IPS-11a (cell line): ENCODE data around the gene OSBPL2.

Source experiments
- H3K4me3 ChIP-seq: one replicate; pipeline ENCODE4 v1.5.1; 2013; ENCODE audit warnings: low read depth, low read length, control low read depth

Gene OSBPL2

DNA sequence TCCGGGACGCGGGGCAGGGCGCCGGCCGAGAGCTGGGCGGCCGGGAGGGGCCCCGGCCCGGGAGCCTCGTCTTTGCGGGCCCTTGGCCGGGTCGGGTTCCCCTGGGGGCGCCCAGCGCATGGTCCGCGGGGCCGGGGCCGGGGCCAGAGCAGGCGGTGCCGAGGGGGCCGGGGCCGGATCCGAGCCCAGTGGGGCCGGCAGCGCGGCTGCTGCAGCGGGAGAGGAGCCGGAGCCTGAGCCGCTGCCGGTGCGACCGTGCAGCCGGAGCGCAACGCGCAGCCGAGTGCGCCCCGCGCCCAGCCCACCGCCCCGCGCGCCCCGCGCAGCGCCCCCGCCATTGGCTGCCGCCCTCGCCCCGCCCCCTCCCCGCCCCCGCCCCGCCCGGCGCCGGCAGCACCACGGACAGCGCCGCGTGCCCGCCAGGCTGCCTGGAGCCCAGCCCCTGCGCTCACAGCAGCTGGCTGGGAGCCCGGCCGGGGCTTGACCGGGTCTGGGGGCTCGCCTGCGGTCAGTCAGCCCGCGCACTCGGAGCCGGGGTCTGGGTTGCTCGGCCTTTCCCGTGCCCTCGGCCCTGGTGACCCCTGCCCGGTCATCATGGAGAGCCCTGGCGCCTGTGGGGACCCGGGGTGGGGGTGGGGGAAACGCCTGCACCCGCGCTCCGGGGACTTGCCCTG, 18.2 kb upstream of the OSBPL2 start, which contains the start of gene HRH3:
Gene HRH3 (minus strand): TSS at position 287 of the 674 bp plus-strand sequence. CDS start 308 bp downstream, outside the sequence.
- H3K4me3 ChIP-seq, result peak within 1 kb of the TSS; percentile 37

DNA sequence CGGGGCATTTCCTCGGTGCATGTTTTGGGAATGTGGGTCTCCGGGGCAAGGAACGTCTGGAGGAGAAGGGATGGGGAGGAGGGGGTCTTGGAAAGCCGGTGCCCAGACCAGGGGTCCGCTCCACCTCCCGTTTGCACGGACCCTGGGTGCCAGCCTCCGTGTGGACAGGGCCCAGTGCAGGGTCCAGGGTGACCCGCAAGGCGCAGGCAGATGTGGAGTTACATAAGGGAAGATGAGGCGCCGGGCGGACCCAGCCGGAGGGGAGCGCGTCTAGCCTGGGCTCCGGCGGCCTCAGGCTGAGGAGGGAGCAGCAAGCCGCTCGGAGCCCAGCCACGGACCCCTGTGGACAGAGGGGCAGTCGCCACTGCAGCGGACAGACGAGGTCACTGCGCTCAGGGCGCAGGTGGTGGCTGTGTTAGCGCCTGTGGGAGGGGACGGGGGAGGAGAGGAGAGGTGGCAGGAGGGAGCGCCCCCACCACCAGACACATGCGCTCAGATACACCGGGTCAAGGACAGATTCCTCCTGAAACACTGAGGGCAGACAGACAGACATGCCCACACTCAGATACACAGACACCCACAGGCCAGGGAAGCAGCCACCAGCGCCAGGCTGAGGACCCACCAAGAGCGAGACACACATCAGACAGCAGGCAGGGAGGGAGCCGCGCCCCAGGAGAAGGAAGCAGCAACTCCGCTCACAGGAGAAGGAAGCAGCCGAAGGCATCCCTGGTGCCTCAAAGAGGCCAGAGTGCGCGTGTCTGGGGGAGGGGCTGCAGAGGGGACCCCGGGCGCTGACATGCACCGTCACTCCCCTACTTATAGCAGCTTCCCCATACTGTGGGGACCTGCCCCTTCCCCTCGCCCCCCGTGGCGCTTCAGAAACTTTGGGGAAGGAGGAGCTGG, 17.4 kb upstream of the OSBPL2 start:
- H3K4me3 ChIP-seq, result peak overlapping the region; percentile 28

DNA sequence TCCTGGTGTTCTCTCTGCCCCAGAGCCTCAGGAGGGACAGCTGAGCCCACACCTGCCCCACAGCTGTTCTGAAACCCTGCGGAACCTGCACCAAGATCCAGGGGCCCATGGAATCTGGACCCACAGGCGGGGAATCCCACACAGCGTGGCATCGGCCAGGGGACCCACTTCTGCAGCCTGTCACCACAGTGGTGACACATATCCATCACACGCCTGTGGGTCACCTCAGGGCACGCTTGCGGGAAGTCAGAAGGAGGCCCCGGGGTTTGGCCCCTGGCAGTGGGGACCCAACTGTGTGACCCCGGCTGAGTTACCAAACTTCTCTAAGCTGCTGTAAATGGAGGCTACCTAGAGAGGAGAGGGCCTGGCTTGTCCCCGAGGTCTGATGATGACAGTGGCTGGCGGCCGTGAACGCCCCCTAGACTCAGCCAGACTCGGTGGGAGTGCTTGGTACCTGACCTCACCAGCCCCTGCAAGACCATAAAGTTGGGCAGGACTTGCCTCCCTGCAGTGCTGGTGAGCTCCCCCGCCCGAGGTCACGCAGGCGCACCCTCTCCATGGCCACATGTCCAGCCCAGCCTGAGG, 16.0 kb upstream of the OSBPL2 start:
- H3K4me3 ChIP-seq, result no peak overlapping the region

DNA sequence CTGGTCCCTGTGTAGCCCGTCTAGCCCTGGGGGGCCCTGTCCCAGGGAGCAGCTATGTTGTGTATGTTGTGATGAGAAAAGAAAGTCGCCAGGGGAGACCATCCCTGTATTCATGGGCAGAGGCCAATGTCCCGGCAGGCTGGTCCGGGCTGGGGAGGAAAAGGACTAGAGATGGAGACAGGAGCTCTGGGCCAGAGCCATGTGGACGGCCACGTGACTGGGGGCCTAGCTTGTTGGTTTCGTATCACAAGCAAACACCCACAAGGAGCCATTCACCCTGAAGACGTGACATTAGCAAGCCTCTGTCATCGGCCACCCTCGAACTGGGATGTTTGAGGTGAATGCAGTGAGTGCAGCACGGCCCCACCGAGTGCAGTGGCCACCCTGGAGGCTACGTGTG, 15.3 kb upstream of the OSBPL2 start:
- H3K4me3 ChIP-seq, result no peak overlapping the region

DNA sequence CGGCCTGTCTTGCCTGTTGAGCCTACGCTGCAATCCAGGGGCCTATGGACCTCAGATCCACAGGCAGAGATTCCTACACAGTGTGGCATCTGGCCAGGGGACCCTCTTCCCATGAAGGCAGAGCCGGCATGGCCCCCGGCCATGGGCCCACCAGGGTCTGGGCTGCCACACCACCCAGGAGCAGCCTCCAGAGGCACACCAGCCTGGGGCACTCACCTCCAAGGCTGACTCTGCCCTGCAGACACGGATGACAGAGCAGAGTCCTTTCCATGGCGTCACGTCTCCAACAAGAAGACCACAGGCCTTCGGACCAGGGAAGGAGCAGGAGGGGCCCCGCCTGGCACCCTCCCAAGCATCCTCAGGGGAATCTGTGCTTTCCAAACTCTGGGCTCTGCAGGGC, 14.8 kb upstream of the OSBPL2 start:
- no peak overlapping the region for H3K4me3 ChIP-seq

DNA sequence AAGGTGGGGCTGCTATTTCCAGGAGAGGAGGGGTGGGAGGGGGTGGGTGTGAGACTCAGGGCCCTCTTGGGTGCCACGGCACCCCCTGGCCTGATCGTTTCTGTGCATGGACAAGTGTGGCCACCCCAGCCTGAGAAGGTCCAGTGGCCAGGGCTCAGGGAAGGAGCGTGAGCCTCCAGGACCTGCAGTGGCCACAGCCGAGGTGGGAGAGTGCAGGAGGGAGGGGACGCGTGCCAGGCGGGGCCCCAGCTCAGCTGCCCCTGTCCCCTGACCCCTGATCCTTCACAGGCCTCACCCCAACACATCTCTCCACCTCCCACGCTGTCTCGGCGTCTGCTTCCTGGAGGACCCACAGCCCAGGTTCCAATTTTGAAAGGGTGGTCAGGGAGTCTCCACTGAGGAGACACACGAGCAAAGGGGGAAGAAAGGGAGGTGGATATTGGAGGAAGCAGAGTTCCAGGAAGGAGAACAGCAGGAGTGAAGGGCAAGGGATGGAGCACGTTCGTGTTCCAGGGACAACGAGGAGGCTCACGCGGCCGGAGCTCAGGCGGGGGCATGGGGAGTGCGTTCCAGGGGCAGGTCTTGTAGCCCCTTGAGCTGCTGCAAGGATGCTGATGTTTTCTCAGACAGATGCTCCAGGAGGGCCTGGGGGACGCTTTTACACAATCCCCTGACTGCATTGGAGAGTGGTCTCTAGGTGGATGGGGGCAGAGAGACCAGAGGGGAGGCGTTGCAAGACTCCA, 14.0 kb upstream of the OSBPL2 start:
- no peak overlapping the region for H3K4me3 ChIP-seq

DNA sequence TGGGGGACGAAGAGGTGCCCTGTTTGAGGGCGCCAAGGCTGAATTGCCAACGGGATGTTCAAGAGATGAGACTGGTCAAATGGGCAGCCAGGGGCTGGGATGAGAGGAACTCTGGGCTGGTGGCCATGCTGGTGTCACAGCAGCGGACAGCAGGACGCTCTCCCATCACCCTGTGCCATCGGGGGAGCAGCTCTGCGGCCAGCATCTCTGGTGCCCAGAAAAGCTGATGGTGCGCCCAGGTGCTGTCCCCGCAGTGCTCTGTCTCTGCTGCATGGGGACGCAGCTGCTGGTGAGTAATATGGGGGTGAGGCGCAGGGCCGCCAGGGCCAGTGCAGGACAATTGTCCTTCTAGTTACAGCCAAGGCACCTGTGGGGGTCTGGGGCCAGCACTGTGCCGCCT, 13.3 kb upstream of the OSBPL2 start:
- H3K4me3 ChIP-seq, result no peak overlapping the region

DNA sequence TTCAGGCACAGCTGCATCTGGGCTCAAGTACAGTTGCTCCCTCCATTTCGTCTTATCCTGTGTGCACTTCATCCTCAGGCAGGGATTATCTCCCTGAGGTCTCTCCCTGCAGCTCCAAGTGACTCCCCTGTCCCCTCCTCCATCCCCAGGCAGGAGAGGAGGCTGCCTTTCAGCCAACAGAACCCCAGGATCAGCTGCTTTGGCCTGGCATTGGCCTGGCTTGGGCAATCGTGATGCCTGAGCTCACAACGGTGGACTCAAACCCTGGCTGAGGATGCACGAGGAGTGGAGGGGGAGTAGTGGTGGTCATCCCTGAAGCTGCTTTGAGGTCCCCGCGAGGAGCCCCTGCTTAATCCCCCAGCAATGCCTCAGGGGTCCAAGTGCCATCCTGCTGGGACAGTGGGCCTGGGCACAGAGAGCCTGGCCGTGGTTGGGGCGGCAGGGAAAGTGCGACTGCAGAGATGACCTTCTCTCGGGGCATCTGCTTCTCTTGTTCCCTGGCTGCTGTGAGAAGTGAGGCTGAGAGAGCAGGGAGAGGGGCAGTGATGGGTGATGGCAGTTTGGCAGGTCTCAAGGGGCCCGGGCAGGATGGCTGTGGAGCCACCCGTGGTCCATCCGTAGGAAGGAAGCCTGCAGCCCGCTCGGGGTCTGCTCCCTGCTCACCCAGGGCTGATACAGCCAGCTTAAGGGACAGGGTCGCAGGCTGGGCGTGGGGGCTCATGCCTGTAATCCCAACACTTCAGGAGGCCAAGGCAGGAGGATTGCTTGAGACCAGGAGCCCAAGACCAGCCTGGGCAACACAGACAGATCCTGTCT, 12.3 kb upstream of the OSBPL2 start:
- no peak overlapping the region for H3K4me3 ChIP-seq

DNA sequence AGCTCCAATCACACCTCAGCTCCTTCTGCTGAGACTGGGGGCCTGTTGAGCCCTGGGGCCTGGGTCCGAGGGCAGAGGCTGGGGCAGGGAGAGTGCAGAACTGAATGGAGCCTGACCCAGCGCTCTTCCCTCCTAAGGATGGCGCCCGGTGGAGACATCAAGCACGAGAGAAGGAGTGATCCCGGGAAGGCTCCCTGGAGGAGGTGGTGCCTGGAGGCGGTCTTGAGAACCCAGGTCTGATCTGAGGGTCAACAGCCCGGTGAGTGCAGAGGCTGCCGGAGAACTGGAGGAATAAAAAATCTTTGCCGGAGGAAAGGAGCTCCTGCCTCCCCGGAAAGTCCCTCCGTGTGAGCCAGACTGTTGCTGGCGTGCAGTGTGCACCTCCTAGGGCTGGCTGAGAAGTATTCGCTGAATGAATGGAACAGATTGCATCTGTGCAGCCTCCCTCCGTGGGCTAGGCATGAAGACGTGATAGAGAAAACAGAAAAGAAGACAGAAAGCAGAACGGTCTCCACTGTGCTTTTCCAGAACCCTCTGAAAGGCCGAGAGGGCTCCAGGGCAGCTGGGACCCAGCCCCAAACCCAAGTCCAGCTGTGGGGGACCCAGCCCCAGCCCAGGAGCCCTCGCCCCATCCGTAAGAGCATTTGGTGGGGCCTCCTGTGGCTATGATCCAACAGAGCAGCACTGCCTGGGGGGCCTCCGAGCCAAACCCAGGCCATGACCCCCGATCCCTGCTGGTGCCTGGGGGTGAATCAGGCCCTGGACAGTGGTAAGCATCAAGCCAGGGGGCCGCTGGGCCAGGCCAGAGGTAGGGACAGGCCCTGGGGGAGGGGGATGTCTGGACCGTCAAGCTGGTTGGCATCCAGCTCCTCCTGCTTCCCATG, 11.4 kb upstream of the OSBPL2 start:
- no peak overlapping the region for H3K4me3 ChIP-seq

DNA sequence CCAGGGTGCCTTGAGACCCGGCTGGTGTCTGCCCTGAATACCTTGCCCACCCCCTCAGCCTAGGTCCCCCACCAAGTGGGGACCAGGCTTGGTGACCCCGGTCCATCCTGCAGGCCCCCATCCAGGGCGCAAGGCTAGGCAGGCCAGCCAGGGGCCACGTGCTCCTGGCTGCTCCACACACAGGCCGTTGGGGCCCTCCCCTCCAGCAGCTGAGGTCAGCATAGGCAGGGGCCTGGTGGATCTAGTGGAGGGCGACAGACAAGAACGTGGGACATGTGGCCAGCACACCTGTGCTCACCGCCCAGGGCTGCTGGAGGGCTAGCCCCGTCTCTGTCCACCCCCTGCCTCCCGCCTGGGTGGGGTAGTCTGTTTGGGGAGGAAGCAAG, 10.7 kb upstream of the OSBPL2 start:
- H3K4me3 ChIP-seq, result no peak overlapping the region

DNA sequence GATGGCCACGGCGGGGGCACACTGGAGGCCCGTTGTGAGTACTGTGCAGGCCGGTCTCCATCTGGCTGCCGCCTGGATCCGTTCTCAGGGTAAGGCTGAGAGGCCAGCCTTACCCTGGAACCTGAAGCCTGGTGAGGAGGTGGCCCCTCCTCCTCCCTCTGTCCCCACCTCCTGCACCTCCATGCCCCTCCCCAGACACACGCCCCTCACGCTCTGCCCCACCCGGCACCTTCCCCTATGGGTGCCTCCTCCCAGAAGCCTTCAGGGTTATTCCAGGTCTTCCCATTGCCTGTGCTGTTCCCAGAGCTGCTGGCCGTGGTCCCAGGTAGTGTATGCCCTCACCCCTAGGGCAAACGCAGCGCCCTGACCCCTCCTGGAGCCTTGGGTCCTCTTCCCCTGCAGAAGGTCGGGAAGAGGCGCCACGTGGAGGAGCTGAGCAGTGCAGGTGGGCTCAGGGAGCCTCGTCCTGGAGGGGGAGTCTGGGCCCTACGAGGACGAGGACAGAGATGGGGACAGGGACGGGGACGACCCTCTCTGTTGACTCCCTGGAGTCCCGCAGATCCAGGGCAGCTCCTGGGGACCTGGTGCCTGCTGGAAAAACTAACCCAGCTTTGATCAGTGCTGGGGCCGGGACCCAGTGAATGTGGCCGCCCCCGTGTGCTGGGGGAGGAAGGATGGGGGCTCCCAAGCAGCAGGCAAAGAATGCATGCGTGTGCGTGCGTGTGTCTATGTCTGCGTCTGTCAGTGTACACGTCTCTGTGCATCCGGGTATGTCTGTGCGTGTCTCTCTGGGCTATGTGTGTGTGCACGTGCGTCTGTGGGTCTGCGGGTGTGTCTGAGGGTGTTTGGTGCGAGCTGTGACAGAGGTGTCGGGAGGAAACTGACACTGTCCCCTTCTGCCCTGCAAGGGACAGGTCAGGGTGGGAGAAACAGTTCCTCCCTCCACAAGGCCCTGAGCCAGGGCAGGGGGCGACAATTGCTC, 10.1 kb upstream of the OSBPL2 start:
- H3K4me3 ChIP-seq, result no peak overlapping the region

DNA sequence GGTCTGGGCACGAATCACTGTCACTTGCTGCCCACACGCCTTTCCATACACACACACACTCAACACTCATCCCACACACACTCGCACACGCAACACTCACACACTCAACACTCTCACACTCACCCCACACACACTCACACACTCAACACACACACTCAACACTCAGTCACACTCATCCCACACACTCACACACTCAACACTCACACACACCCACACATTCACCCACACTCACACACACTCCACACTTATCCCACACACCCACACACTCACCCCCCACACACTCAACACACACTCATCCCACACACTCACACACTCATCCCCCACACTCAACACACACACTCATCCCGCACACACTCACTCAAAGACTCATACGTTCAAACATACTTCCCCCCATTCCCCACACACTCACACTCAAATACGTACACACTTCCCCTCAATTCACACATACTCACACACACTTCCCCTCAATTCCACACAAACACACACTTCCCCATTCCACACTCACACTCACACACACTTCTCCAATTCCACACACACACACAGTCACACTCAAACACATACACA, 9.3 kb upstream of the OSBPL2 start:
- no peak overlapping the region for H3K4me3 ChIP-seq

DNA sequence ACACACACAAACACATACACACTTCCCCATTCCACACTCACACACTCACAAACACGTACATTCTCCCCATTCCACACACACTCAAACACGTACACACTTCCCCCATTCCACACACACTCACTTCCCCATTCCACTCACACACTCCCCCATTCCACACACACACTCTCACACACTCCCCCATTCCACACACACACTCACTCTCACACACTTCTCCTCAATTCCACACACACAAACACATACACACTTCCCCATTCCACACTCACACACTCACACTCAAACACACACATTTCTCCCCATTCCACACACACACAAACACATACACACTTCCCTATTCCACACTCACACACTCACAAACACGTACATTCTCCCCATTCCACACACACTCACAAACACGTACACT, 8.7 kb upstream of the OSBPL2 start:
- no peak overlapping the region for H3K4me3 ChIP-seq

DNA sequence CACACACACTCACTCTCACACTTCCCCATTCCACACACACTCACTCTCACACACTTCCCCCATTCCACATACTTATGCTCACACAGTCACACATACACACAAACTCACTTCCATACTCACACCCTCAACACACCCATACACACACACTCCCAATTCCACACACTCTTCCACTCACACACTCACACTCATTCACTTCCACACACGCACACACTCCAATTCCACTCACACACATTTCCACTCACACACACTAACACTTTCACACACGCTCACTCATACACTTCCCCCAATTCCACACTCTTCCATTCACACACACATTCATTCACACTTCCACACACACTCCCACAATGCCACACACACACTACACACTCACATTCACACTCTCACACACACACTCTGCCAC, 8.0 kb upstream of the OSBPL2 start:
- no peak overlapping the region for H3K4me3 ChIP-seq

DNA sequence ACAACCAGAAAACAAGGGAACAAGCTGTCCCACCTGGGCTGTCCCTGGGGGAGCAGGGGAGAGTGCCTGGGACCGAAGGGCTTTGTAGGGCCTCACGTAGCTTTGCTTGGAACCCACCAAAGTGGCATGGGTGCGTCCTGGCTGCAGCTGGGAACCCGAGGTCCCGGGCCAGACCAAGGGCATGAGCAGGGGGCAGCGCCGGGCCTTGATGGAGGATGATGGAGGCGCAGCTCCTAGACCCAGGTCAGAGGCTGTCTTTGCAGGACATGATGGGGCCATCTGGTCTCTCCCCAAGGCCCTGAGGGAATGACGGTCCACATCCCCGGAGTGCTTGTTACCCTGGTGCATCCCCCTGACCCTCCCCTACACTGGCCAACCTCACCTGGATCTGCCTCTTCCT, 7.6 kb upstream of the OSBPL2 start:
- no peak overlapping the region for H3K4me3 ChIP-seq

DNA sequence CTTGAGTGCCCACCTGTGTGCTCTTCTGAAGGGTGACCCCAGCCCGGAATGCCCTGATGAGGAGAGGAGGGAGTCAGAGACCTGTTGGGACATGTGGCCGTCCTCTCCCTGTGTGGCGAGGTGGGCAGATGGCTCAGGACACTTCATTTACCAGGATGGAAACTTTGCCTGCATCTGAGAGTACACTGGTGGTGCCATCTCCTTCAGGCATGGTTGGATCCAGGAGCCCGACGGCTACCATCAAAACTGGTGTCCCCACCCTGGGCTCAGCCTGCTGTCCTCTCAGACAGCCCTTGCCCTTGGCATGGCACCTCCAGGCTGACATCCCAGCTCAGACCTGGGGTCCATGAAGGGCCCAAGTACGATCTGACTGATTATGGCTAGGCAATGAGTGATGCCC, 7.0 kb upstream of the OSBPL2 start:
- no peak overlapping the region for H3K4me3 ChIP-seq

DNA sequence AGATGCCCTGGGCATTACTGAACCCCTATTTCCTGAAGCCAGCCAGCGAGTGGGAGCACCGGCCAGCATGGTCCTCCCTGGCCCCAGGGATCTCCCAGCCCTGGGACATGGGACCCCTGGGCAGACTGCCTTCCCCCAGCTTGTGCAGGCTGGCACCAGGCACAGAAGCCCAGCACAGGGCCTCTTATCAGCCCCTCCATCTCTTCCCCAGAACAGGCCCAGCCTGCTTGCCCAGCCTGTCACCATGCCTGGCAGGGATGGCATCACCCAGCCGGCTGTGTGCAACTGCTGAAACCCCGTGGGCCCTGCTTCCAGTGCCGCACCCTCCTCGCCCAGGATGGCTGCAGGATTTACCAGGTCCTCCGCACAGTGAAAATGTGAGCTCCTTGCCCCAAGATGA, 6.1 kb upstream of the OSBPL2 start:
- H3K4me3 ChIP-seq, result no peak overlapping the region
